HG02678 (cell line): ENCODE measurements around the gene SYT1.

Experiments
- ATAC-seq: cut with Tn5 transposase; IDR thresholded peaks from one replicate; pipeline ENCODE4 v1.9.1; 2021; ENCODE audit warnings: mild to moderate bottlenecking, moderate library complexity; ENCODE audit not compliant: unreplicated experiment

The SYT1 gene

GRCh38 chr12:79380402-79380801 is 515.8 kb downstream of the SYT1 start:
- ATAC-seq = no peak

GRCh38 chr12:79381248-79382208 is 517.0 kb downstream of the SYT1 start:
- ATAC-seq = no peak

- no peak for ATAC-seq
These were observed 520.0 kb downstream of the SYT1 start for GRCh38 chr12:79384551-79384950.

- no peak for ATAC-seq
These were observed 523.4 kb downstream of the SYT1 start for GRCh38 chr12:79388011-79388410.

- ATAC-seq = no peak
These were observed 529.3 kb downstream of the SYT1 start for GRCh38 chr12:79393842-79394241.

- no peak for ATAC-seq
These were observed 533.0 kb downstream of the SYT1 start for GRCh38 chr12:79397609-79398008.

- ATAC-seq = no peak
These were observed 535.9 kb downstream of the SYT1 start for GRCh38 chr12:79400481-79400880.

- ATAC-seq = no peak
These were observed 538.0 kb downstream of the SYT1 start for GRCh38 chr12:79402606-79403005.

- no peak for ATAC-seq
These were observed 542.4 kb downstream of the SYT1 start for GRCh38 chr12:79406993-79407392.

GRCh38 chr12:79407671-79408622 is 543.4 kb downstream of the SYT1 start:
- peak; percentile 88 for ATAC-seq

- ATAC-seq = no peak
These were observed 544.1 kb downstream of the SYT1 start for GRCh38 chr12:79408689-79409088.

- no peak for ATAC-seq
These were observed 545.0 kb downstream of the SYT1 start for GRCh38 chr12:79409562-79409961.

- ATAC-seq = no peak
These were observed 547.2 kb downstream of the SYT1 start for GRCh38 chr12:79411791-79412190.

- no peak for ATAC-seq
These were observed 549.2 kb downstream of the SYT1 start for GRCh38 chr12:79413796-79414195.

- no peak for ATAC-seq
These were observed 549.7 kb downstream of the SYT1 start for GRCh38 chr12:79414252-79414651.

- no peak for ATAC-seq
These were observed 550.7 kb downstream of the SYT1 start for GRCh38 chr12:79415321-79415720.

GRCh38 chr12:79415746-79416435 is 551.3 kb downstream of the SYT1 start:
- ATAC-seq = no peak

GRCh38 chr12:79420146-79420618 is 555.6 kb downstream of the SYT1 start:
- ATAC-seq = no peak

GRCh38 chr12:79421236-79421740 is 556.7 kb downstream of the SYT1 start:
- ATAC-seq = no peak

- no peak for ATAC-seq
These were observed 557.7 kb downstream of the SYT1 start for GRCh38 chr12:79422060-79422812.
